HG02763 (cell line): Measurements from ENCODE around the gene MRPL33.

Experiments used
- ATAC-seq: cut with Tn5 transposase; IDR thresholded peaks from one replicate; pipeline ENCODE4 v1.9.1; 2021; ENCODE audit warnings: mild to moderate bottlenecking, moderate library complexity; ENCODE audit not compliant: unreplicated experiment

The MRPL33 gene

GRCh38 chr2:27773959-27774358 is 2.4 kb downstream of the MRPL33 start:
- no peak for ATAC-seq

- no peak for ATAC-seq
Measured at GRCh38 chr2:27776097-27776496, 4.6 kb downstream of the MRPL33 start.

GRCh38 chr2:27776696-27777095 is 5.2 kb downstream of the MRPL33 start:
- no peak for ATAC-seq

- no peak for ATAC-seq
Measured at GRCh38 chr2:27779417-27780055, 8.0 kb downstream of the MRPL33 start.

GRCh38 chr2:27781496-27781895 is 10.0 kb downstream of the MRPL33 start:
- no peak for ATAC-seq

GRCh38 chr2:27782701-27783100 is 11.2 kb downstream of the MRPL33 start:
- no peak for ATAC-seq

- ATAC-seq: no peak
Measured at GRCh38 chr2:27790796-27791195, 19.3 kb downstream of the MRPL33 start.

- ATAC-seq: no peak
Measured at GRCh38 chr2:27792759-27793158, 21.2 kb downstream of the MRPL33 start.

GRCh38 chr2:27795093-27795834 is 23.7 kb downstream of the MRPL33 start:
- no peak for ATAC-seq

- no peak for ATAC-seq
Measured at GRCh38 chr2:27795868-27796277, 24.4 kb downstream of the MRPL33 start.

- no peak for ATAC-seq
Measured at GRCh38 chr2:27796791-27797765, 25.6 kb downstream of the MRPL33 start.

- no peak for ATAC-seq
Measured at GRCh38 chr2:27797841-27798240, 26.3 kb downstream of the MRPL33 start.

- no peak for ATAC-seq
Measured at GRCh38 chr2:27798486-27798885, 27.0 kb downstream of the MRPL33 start.

- no peak for ATAC-seq
Measured at GRCh38 chr2:27798948-27799645, 27.6 kb downstream of the MRPL33 start.

- ATAC-seq: no peak
Measured at GRCh38 chr2:27799646-27800010, 28.1 kb downstream of the MRPL33 start.

GRCh38 chr2:27800856-27801255 is 29.3 kb downstream of the MRPL33 start:
- no peak for ATAC-seq

GRCh38 chr2:27802547-27802946 is 31.0 kb downstream of the MRPL33 start:
- ATAC-seq: no peak

GRCh38 chr2:27803046-27803445 is 31.5 kb downstream of the MRPL33 start:
- ATAC-seq: no peak

- ATAC-seq: no peak
Measured at GRCh38 chr2:27804146-27804545, 32.6 kb downstream of the MRPL33 start.

- ATAC-seq: no peak
Measured at GRCh38 chr2:27805180-27805579, 33.7 kb downstream of the MRPL33 start.
